ENCODE results near the gene TOPAZ1.

- no peak for TF ChIP-seq CTCF (IDR thresholded peaks at IDR 0.05; ENCODE audit: poor library complexity, severe bottlenecking)
- no peak for TF ChIP-seq TAF1 (IDR thresholded peaks at IDR 0.05; ENCODE audit: low read depth)
These were observed 24.1 kb downstream of the TOPAZ1 start for GRCh38 chr3:44265815-44266214.
